Transverse colon (tissue), 4 donors: ENCODE data around the gene CCDC85C. TPM values are rescaled to one million over a fixed set of nuclear protein-coding genes. Genes with fewer than 3 reads are reported as not detected.

Source experiments
- DNase-seq: peaks from one replicate; pipeline ENCODE4 v3.0.0-alpha.2; 2019
- H3K27ac ChIP-seq, 4 donors: fragments of 200-600 bp; sonication (generic); 2 replicates each; pipeline ENCODE4 v1.5.1; 2016 to 2018; ENCODE audit warnings: inconsistent platforms in 4 of 4
- H3K27me3 ChIP-seq: fragments of 200-600 bp; sonication (generic); 2 replicates; pipeline ENCODE4 v1.5.1; 2017; ENCODE audit warnings: inconsistent platforms
- H3K36me3 ChIP-seq, 4 donors: fragments of 200-600 bp; sonication (generic); 2 replicates each; pipeline ENCODE4 v1.5.1; 2017 to 2019; ENCODE audit warnings: inconsistent platforms in 4 of 4
- H3K4me1 ChIP-seq, 4 donors: fragments of 200-600 bp; sonication (generic); 2 replicates each; pipeline ENCODE4 v1.5.1; 2017 to 2020; ENCODE audit warnings: inconsistent platforms in 4 of 4
- H3K4me3 ChIP-seq, 4 donors: fragments of 200-600 bp; sonication (generic); 1 replicate in 1 of 4; 2 replicates in 3 of 4; pipeline versions ENCODE4 v1.5.1 to v1.6.1; 2017 to 2019; ENCODE audit warnings: inconsistent platforms in 4 of 4
- H3K9me3 ChIP-seq, 2 donors: fragments of 200-600 bp; sonication (generic); 2 replicates each; pipeline ENCODE4 v1.5.1; 2017 to 2019; ENCODE audit warnings: inconsistent platforms in 2 of 2
- CTCF ChIP-seq, 5 experiments: fragments of 200-600 bp in 3 of 5; fragments of 450-650 bp in 2 of 5; sonication (generic) in 3 of 5; IDR thresholded peaks; 1 replicate in 2 of 5; 2 replicates in 3 of 5; pipeline ENCODE4 v1.5.1; 2016 to 2017; ENCODE audit warnings: antibody characterized with exemption in 5 of 5, inconsistent platforms in 3 of 5, mild to moderate bottlenecking in 2 of 5, moderate library complexity in 1 of 5
- EP300 ChIP-seq: sonication (generic); formaldehyde crosslinking; IDR thresholded peaks from one replicate; pipeline ENCODE4 v1.6.1; 2017; ENCODE audit warnings: antibody characterized with exemption, low read depth
- POLR2A ChIP-seq: fragments of 450-650 bp; IDR thresholded peaks from one replicate; pipeline ENCODE4 v1.6.1; 2016; ENCODE audit warnings: antibody characterized with exemption, mild to moderate bottlenecking, moderate library complexity
- POLR2AphosphoS5 ChIP-seq, 3 donors: sonication (generic); formaldehyde crosslinking; IDR thresholded peaks; one replicate each; pipeline ENCODE4 v1.6.1; 2016; ENCODE audit warnings: antibody characterized with exemption in 3 of 3
- WGBS, 2 donors: methylation state at CpG; one replicate each; pipeline ENCODE4 v1.1.5; 2018; ENCODE audit warnings: low coverage in 1 of 2; 5-methylcytosine and 5-hydroxymethylcytosine counted together
- in situ Hi-C, 4 donors: fragments of 200-750 bp; cut with MboI; loops; one replicate each; pipeline versions ENCODE4 v1.15.0 to v1.15.1; 2017; ENCODE audit warnings: low sequenced_read_pairs in 3 of 4, low pct_ligation_motif_present in 1 of 4, low pct_unique_long_range_greater_than_20kb in 1 of 4
- intact Hi-C: fragments of 100-400 bp; cut with DNase I; formaldehyde crosslinking; loops from one replicate; pipeline ENCODE4 v1.15.1; 2023; ENCODE audit warnings: low total_unique reads
- total RNA-seq, 4 donors: library from RNA; depleted of rRNA; stranded (reverse); fragments of >200 nt; gene quantifications; one replicate each; pipeline ENCODE4 v1.1.0, GENCODE V29; 2016

The CCDC85C gene
- total RNA-seq, 4 donors from 2014 or later, result 19.3 to 55.4 (median 45.7) TPM

GRCh38 chr14:99475660-99476059 lies 128.3 kb downstream of the CCDC85C start:
- intact Hi-C loops, result no loop called here
- in situ Hi-C loops, result no loop called here

GRCh38 chr14:99475179-99475578 lies 128.8 kb downstream of the CCDC85C start:
- TF ChIP-seq CTCF (IDR thresholded peaks at IDR 0.05) (no peak), EP300 (no peak), POLR2AphosphoS5 (IDR thresholded peaks at IDR 0.05) (no peak), POLR2A (no peak)
- in situ Hi-C loops (no loop called here), intact Hi-C loops (no loop called here)
- DNase-seq, result no peak
- Histone ChIP-seq H3K4me1 (peaks cover 11 to 28% (median 18%) of the 10 kb centered on the region in 4 donors), H3K9me3 (no peaks in the 10 kb centered on the region), H3K27me3 (no peaks in the 10 kb centered on the region), H3K27ac (no peak overlapping the region), H3K4me3 (no peak overlapping the region), H3K36me3 (no peaks in the 10 kb centered on the region)
- 80 to 87% methylated on average over 2 to 9 of the region's 9 CpGs for WGBS, 2 donors

More at GRCh38 chr14:99475660-99476059, 128.3 kb downstream of the CCDC85C start:
- H3K9me3 ChIP-seq, result no peaks in the 10 kb centered on the region
- no peak for TF ChIP-seq CTCF (IDR thresholded peaks at IDR 0.05)
- TF ChIP-seq POLR2A, result no peak
- TF ChIP-seq EP300, result no peak
- no peak for TF ChIP-seq POLR2AphosphoS5 (IDR thresholded peaks at IDR 0.05)
- H3K4me1 ChIP-seq, result peaks cover 11 to 28% (median 18%) of the 10 kb centered on the region in 4 donors
- no peaks in the 10 kb centered on the region for H3K27me3 ChIP-seq
- H3K27ac ChIP-seq, result no peak overlapping the region
- no peak for DNase-seq
- no peaks in the 10 kb centered on the region for H3K36me3 ChIP-seq
- 82 to 89% methylated on average over 2 of the region's 2 CpGs for WGBS, 2 donors
- H3K4me3 ChIP-seq, result no peak overlapping the region

- H3K4me3 ChIP-seq, result no peak overlapping the region
- in situ Hi-C loops, result no loop called here
- DNase-seq, result no peak
- H3K27me3 ChIP-seq, result no peaks in the 10 kb centered on the region
- intact Hi-C loops, result no loop called here
- no peaks in the 10 kb centered on the region for H3K36me3 ChIP-seq
- no peak overlapping the region for H3K27ac ChIP-seq
- 77 to 79% methylated on average over 2 to 3 of the region's 3 CpGs for WGBS, 2 donors
- peaks cover under 1 to 18% (median 5%) of the 10 kb centered on the region in 4 donors for H3K4me1 ChIP-seq
- no peaks in the 10 kb centered on the region for H3K9me3 ChIP-seq
- no peak for TF ChIP-seq EP300
- TF ChIP-seq CTCF (IDR thresholded peaks at IDR 0.05), result no peak
- no peak for TF ChIP-seq POLR2AphosphoS5 (IDR thresholded peaks at IDR 0.05)
- TF ChIP-seq POLR2A, result no peak
Observed at GRCh38 chr14:99473458-99473857, 130.5 kb downstream of the CCDC85C start.

DNA sequence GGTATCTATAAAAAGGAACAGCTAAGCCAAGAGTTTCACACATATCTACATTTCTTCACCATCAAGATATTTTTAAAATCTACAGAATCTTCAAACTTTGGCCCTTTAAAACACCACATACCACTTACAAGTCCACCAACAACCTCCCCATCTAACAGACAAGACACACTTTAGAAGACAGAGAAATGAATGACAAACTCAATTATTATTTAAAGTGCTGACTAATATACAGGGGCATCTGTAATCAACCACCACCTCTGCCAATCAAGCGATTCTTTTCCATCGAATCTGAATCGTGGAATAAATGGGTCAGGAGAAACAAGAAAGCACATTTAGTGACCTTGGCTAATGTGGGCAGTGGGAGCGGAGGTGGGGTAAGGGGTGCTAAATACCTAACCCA lies 131.1 kb downstream of the CCDC85C start:
- Histone ChIP-seq H3K4me3 (no peak overlapping the region), H3K36me3 (no peaks in the 10 kb centered on the region), H3K27me3 (no peaks in the 10 kb centered on the region), H3K4me1 (peaks cover 0 to 18% (median 4%) of the 10 kb centered on the region in 4 donors), H3K27ac (no peak overlapping the region), H3K9me3 (no peaks in the 10 kb centered on the region)
- 81 to 92% methylated on average over 4 of the region's 4 CpGs for WGBS, 2 donors
- DNase-seq, result no peak
- intact Hi-C loops, result no loop called here
- TF ChIP-seq POLR2AphosphoS5 (IDR thresholded peaks at IDR 0.05), result no peak
- in situ Hi-C loops, result no loop called here

- intact Hi-C loops, result no loop called here
- in situ Hi-C loops, result no loop called here
- H3K4me1 ChIP-seq, result peaks cover 3 to 15% (median 8%) of the 10 kb centered on the region in 4 donors
- H3K4me3 ChIP-seq, result no peak overlapping the region
- no peak for DNase-seq
- H3K9me3 ChIP-seq, result no peaks in the 10 kb centered on the region
- TF ChIP-seq CTCF (IDR thresholded peaks at IDR 0.05) (no peak), EP300 (no peak), POLR2A (no peak), POLR2AphosphoS5 (IDR thresholded peaks at IDR 0.05) (no peak)
- H3K36me3 ChIP-seq, result no peaks in the 10 kb centered on the region
- no peak overlapping the region for H3K27ac ChIP-seq
- WGBS, 2 donors, result 89 to 100% methylated on average over 3 to 7 of the region's 7 CpGs
- H3K27me3 ChIP-seq, result no peaks in the 10 kb centered on the region
Observed at GRCh38 chr14:99471731-99472130, 132.3 kb downstream of the CCDC85C start.
